Measurements from ENCODE around the gene CACNB1. TPM values are rescaled to one million over a fixed set of nuclear protein-coding genes. Genes with fewer than 3 reads are reported as not detected.

Gene CACNB1
- total and polyA plus RNA-seq, 2 of the 13 experiments (the other 11 are each of a cell fraction or from before 2014, with no cell fraction given) = 0.75 to 1.5 TPM

- peak; percentile 47; the same call in 1 of the 2 replicates for TF ChIP-seq IKZF5 (CRISPR knock-in tag; IDR thresholded peaks at IDR 0.05)
- TF ChIP-seq MNT (IDR thresholded peaks at IDR 0.05) = no peak
- peak; percentile 77; the same call in 2 of the 3 replicates for TF ChIP-seq MXI1 (IDR thresholded peaks at IDR 0.05; ENCODE audit: borderline replicate concordance, low read depth, low read length)
- TF ChIP-seq ZNF281 (CRISPR knock-in tag; IDR thresholded peaks at IDR 0.05; ENCODE audit: borderline replicate concordance) = peak; percentile 75
- no peak for TF ChIP-seq TRIM22 (IDR thresholded peaks at IDR 0.05)
- TF ChIP-seq RNF2 (conservative IDR thresholded peaks at IDR 0.05; ENCODE audit: low read depth) = no peak
- peak; percentile 97 for TF ChIP-seq XRCC5 (optimal IDR thresholded peaks at IDR 0.05; ENCODE audit: low read length)
- TF ChIP-seq CREB1 (IDR thresholded peaks at IDR 0.05) = peak; percentile 62
- no peak for TF ChIP-seq CREB1 (CRISPR knock-in tag; IDR thresholded peaks at IDR 0.05)
- TF ChIP-seq KDM4B (CRISPR knock-in tag; IDR thresholded peaks at IDR 0.05) = 0 out of 2 replicates have a peak, but pooled peaks have one; percentile 22
- TF ChIP-seq AKAP8 (CRISPR knock-in tag; IDR thresholded peaks at IDR 0.05) = no peak
- TF ChIP-seq ZNF766 (CRISPR knock-in tag; IDR thresholded peaks at IDR 0.05; ENCODE audit: borderline replicate concordance) = no peak
- TF ChIP-seq CAMTA2 (CRISPR knock-in tag; IDR thresholded peaks at IDR 0.05; ENCODE audit: borderline replicate concordance) = no peak
- no peak for TF ChIP-seq ZNF138 (CRISPR knock-in tag; IDR thresholded peaks at IDR 0.05; ENCODE audit: low read depth)
- no peak for TF ChIP-seq ZNF83 (CRISPR knock-in tag; IDR thresholded peaks at IDR 0.05; ENCODE audit: borderline replicate concordance)
- no peak for TF ChIP-seq NFYB (CRISPR knock-in tag; IDR thresholded peaks at IDR 0.05)
- TF ChIP-seq HBP1 (CRISPR knock-in tag; IDR thresholded peaks at IDR 0.05; ENCODE audit: low read depth) = 0 out of 2 replicates have a peak, but pooled peaks have one; percentile 53
- no peak for TF ChIP-seq NR2F6 (IDR thresholded peaks at IDR 0.05)
- no peak for TF ChIP-seq NR2F6 (CRISPR knock-in tag; IDR thresholded peaks at IDR 0.05)
- no peak for TF ChIP-seq ZNF704 (CRISPR knock-in tag; IDR thresholded peaks at IDR 0.05; ENCODE audit: borderline replicate concordance)
These were observed 3.1 kb downstream of the CACNB1 start (continued) for GRCh38 chr17:39194089-39194984.
